Suprapubic skin (tissue), 3 donors: ENCODE results near the gene AGPAT4.

ENCODE experiments used
- EP300 ChIP-seq: sonication (generic); formaldehyde crosslinking; IDR thresholded peaks from one replicate; pipeline ENCODE4 v1.6.1; 2017; ENCODE audit warnings: antibody characterized with exemption
- TF ChIP-seq, protein P1 (sequence below), 2 donors: fragments of 200-600 bp in 1 of 2; fragments of 450-650 bp in 1 of 2; sonication (generic) in 1 of 2; IDR thresholded peaks; one replicate each; pipeline ENCODE4 v1.5.1; 2016 to 2019; ENCODE audit warnings: antibody characterized with exemption in 2 of 2, mild to moderate bottlenecking in 1 of 2, moderate library complexity in 1 of 2

DNA sequence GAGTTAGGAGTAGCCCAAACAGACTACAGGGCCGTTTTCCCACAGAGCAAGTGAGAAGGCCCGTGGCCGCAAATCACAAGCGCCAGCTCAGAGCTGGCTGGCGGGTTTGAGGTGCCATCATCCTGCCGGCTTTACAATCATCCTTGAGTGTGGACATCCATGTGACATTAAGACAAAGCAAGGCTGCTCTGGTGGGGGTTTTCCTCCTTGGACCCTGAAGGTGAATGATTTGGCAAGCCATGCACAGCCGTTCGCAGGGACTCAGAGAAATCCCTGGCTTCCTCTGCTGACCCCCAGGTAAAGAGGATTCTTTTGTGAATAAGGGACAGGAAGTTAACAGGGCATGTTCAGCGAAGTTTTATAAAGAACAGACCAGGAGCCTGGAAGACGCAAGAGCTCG is 137.2 kb downstream of the AGPAT4 start:
- TF ChIP-seq, protein P1, sequence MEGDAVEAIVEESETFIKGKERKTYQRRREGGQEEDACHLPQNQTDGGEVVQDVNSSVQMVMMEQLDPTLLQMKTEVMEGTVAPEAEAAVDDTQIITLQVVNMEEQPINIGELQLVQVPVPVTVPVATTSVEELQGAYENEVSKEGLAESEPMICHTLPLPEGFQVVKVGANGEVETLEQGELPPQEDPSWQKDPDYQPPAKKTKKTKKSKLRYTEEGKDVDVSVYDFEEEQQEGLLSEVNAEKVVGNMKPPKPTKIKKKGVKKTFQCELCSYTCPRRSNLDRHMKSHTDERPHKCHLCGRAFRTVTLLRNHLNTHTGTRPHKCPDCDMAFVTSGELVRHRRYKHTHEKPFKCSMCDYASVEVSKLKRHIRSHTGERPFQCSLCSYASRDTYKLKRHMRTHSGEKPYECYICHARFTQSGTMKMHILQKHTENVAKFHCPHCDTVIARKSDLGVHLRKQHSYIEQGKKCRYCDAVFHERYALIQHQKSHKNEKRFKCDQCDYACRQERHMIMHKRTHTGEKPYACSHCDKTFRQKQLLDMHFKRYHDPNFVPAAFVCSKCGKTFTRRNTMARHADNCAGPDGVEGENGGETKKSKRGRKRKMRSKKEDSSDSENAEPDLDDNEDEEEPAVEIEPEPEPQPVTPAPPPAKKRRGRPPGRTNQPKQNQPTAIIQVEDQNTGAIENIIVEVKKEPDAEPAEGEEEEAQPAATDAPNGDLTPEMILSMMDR (IDR thresholded peaks at IDR 0.05), result no peak
- TF ChIP-seq EP300, result no peak
